ENCODE data around the gene KRTAP5-2. TPM values are rescaled to one million over a fixed set of nuclear protein-coding genes. Genes with fewer than 3 reads are reported as not detected.

The KRTAP5-2 gene
- total RNA-seq, 1 donor from 2014 or later = not detected

DNA sequence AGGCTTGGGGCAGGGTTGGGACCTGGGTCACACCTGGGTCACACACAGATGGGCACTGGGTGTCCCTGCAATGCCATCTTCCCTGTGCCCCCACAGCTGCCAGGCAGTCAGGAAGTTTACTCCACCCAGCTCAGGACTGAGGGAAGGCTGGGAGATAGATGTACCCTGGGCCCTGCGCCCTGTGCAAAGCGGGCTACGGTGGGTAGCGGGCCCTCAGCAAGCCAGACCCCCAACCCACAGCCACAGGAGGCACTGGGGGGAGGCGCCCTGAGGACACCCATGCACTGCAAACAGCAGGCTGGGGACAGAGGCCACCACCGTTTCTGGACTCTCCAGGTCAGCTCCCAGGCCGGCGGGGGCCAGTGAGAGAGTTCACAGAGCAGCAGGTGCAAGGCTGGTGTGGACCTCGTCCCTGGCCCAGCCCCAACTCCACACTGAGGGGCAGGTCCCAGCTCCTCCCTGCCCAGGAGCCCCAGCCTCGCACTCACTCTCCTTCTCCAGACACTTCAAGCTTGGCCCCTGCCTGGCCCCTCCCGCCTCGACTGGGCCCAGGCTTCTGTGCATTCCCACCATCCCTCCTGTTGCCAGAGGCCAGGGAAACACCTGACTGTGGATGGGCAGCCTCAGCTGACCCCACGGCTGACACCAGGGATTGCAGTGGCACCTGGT lies 30.9 kb downstream of the KRTAP5-2 start:
- H3K27me3 Mint-ChIP-seq = peaks cover 7% of the 10 kb centered on the region
- no peaks in the 10 kb centered on the region for H3K36me3 Mint-ChIP-seq (ENCODE audit: insufficient read depth)
- H3K4me1 Mint-ChIP-seq (ENCODE audit: low read depth) = peaks cover 2% of the 10 kb centered on the region
- H3K9me3 Mint-ChIP-seq (ENCODE audit: low read depth) = no peaks in the 10 kb centered on the region
- DNase-seq (ENCODE audit: low spot score, unreplicated experiment) = no peak
- TF ChIP-seq, protein P1, sequence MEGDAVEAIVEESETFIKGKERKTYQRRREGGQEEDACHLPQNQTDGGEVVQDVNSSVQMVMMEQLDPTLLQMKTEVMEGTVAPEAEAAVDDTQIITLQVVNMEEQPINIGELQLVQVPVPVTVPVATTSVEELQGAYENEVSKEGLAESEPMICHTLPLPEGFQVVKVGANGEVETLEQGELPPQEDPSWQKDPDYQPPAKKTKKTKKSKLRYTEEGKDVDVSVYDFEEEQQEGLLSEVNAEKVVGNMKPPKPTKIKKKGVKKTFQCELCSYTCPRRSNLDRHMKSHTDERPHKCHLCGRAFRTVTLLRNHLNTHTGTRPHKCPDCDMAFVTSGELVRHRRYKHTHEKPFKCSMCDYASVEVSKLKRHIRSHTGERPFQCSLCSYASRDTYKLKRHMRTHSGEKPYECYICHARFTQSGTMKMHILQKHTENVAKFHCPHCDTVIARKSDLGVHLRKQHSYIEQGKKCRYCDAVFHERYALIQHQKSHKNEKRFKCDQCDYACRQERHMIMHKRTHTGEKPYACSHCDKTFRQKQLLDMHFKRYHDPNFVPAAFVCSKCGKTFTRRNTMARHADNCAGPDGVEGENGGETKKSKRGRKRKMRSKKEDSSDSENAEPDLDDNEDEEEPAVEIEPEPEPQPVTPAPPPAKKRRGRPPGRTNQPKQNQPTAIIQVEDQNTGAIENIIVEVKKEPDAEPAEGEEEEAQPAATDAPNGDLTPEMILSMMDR (IDR thresholded peaks at IDR 0.05; ENCODE audit: unreplicated experiment) = no peak
- no peak overlapping the region for H3K27ac Mint-ChIP-seq
- no peak overlapping the region for H3K4me3 Mint-ChIP-seq (ENCODE audit: low read depth)

DNA sequence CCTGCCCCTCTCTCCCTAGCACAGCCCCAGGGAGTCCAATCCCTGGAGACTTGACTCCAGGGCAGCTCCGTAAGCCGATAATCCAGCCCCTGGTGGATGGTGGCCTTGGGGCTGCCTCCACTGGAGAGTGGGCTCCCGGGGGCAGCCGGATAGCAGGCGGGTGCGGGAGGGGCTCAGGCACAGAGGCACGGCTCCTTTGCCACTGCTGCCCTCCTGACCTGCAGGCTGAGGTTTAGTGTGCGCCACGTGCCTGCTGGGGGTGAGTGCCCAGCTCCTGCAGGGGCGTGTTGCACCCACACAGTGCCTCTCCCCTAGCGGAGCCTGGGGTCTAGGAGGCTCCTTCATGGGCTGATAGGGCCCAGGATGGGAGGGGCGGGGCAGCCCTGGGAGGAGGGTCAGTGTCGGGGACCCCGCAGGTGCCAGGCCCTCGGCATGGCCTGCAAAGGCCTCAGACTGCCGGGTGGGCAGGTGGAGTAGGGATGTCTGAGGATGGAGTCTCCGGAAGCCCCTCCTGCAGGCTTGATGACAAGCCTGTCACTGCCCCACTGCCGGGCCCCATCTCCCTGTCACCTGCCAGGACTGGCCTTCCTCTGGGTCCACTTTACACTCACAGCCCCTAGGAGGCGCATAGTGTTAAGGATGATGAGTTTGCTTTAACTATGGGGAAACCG lies 31.6 kb downstream of the KRTAP5-2 start:
- Mint-ChIP-seq H3K27ac (no peak overlapping the region), H3K27me3 (peaks cover 7% of the 10 kb centered on the region), H3K9me3 (ENCODE audit: low read depth) (no peaks in the 10 kb centered on the region), H3K4me3 (ENCODE audit: low read depth) (no peak overlapping the region), H3K36me3 (ENCODE audit: insufficient read depth) (no peaks in the 10 kb centered on the region), H3K4me1 (ENCODE audit: low read depth) (peaks cover 2% of the 10 kb centered on the region)
- TF ChIP-seq, protein P1 (IDR thresholded peaks at IDR 0.05; ENCODE audit: unreplicated experiment) = no peak
- no peak for DNase-seq (ENCODE audit: low spot score, unreplicated experiment)

DNA sequence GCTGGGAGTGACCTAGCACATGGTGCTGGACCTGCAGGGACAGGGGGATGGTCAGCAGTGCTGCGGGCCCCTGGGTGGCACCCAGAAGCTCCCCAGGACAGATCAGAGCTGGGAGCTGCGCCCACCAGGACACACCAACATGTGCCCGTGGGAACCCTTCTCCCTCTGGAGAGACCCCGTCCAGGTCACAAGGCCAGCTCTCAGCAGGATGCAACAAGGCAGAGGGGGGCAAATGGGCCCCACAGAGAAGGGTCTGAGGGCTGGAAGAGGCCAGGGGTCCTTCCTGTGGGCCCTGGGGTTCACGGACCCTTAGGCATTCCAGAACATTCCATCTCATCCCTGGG lies 32.2 kb downstream of the KRTAP5-2 start:
- Mint-ChIP-seq H3K27ac (no peak overlapping the region), H3K9me3 (ENCODE audit: low read depth) (no peaks in the 10 kb centered on the region), H3K27me3 (peaks cover 7% of the 10 kb centered on the region), H3K4me3 (ENCODE audit: low read depth) (no peak overlapping the region), H3K36me3 (ENCODE audit: insufficient read depth) (no peaks in the 10 kb centered on the region), H3K4me1 (ENCODE audit: low read depth) (peaks cover 2% of the 10 kb centered on the region)
- TF ChIP-seq, protein P1 (IDR thresholded peaks at IDR 0.05; ENCODE audit: unreplicated experiment) = no peak
- no peak for DNase-seq (ENCODE audit: low spot score, unreplicated experiment)

DNA sequence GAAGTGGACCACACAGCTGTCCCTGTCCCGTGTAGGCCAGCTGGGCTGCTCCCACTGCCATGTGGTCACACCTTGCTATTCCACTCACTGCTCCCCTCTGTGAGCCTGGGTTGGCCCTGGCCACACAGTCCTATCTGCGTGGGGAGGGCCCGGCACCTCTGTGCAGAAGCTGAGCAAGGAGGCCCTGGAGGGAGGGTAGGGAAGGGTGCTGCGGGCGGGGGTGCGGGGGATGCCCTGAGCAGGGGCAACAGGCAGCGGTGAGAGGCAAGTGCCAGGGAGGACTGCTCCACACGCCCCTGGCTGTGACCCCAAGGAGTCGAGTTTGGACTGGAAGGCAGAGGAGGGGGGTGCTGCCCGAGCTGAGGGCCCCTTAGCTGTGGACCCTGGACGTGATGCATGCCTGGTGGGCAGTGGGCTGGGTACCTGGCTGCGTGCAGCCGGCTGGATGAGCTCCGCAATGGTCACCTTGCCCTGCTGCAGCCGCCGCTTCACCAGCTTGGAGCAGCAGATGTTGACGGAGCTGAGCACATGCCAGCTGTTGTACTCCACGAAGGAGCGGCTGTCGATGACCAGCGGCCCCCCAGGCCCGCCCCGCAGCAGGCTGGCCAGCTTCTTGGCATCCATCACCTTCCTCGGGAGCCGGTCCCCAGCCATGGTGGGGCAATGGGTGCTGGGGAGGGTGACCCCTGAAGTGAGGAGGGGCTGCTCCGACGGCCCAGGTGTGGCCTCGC lies 32.8 kb downstream of the KRTAP5-2 start:
- H3K27me3 Mint-ChIP-seq = peaks cover 7% of the 10 kb centered on the region
- TF ChIP-seq, protein P1 (IDR thresholded peaks at IDR 0.05; ENCODE audit: unreplicated experiment) = no peak
- H3K9me3 Mint-ChIP-seq (ENCODE audit: low read depth) = no peaks in the 10 kb centered on the region
- no peak for DNase-seq (ENCODE audit: low spot score, unreplicated experiment)
- H3K27ac Mint-ChIP-seq = no peak overlapping the region
- H3K4me1 Mint-ChIP-seq (ENCODE audit: low read depth) = peaks cover 2% of the 10 kb centered on the region
- no peaks in the 10 kb centered on the region for H3K36me3 Mint-ChIP-seq (ENCODE audit: insufficient read depth)
- no peak overlapping the region for H3K4me3 Mint-ChIP-seq (ENCODE audit: low read depth)

DNA sequence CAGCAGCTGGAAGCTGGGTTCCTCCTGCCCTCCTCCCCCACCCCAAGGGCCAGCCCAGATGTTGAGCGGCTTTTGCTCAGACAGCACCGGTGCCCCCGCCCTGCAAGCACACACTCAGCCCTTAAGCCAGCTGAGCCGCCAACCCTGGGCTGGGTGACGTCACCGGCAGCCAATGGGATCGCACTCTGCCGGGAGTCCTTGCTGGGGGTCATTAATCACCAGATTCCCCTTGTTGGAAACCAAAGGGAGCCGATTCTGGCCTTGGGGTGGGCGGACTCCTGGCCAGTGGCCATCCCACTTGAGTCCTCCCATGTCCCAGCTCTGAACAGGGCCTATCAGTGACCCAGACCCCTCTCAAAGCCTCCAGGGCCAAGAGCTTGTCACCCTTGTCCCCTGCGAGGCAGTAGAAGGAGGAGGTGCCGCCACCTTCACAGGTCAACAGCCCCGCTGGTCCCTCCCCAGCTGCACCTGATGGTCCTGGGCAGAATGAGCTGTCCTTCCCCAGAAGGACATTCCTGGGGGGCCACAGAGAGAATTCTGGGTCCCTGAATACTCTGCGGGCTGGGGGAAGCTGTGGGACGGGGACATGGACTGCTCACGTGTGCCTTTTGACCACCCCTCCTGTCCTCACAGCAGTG lies 33.4 kb downstream of the KRTAP5-2 start:
- no peak overlapping the region for H3K27ac Mint-ChIP-seq
- H3K4me3 Mint-ChIP-seq (ENCODE audit: low read depth) = no peak overlapping the region
- peaks cover 5% of the 10 kb centered on the region for H3K27me3 Mint-ChIP-seq
- peaks cover 2% of the 10 kb centered on the region for H3K4me1 Mint-ChIP-seq (ENCODE audit: low read depth)
- no peaks in the 10 kb centered on the region for H3K9me3 Mint-ChIP-seq (ENCODE audit: low read depth)
- DNase-seq (ENCODE audit: low spot score, unreplicated experiment) = peak; percentile 59
- TF ChIP-seq, protein P1 (IDR thresholded peaks at IDR 0.05; ENCODE audit: unreplicated experiment) = no peak
- no peaks in the 10 kb centered on the region for H3K36me3 Mint-ChIP-seq (ENCODE audit: insufficient read depth)

Data from progenitor cell of endocrine pancreas (in vitro differentiated cells).